Loucy (cell line): ENCODE results near the gene ERICH6.

Source experiments
- H2AFZ ChIP-seq: fragments of 200-600 bp; sonication (generic); 2 replicates; pipeline ENCODE4 v1.6.0; 2016; ENCODE audit warnings: antibody characterized with exemption, mild to moderate bottlenecking, low read length, moderate library complexity
- H3F3A ChIP-seq: fragments of 200-600 bp; 2 replicates; pipeline ENCODE4 v1.6.0; 2016; ENCODE audit warnings: antibody characterized with exemption, low read depth, mild to moderate bottlenecking
- H3K27me3 ChIP-seq: fragments of 200-600 bp; sonication (generic); 2 replicates; pipeline ENCODE4 v1.6.1; 2014; ENCODE audit warnings: low read length, mild to moderate bottlenecking; ENCODE audit not compliant: insufficient read depth, poor library complexity, severe bottlenecking
- H3K36me3 ChIP-seq: fragments of 200-600 bp; sonication (generic); 2 replicates; pipeline ENCODE4 v1.6.1; 2016; ENCODE audit warnings: low read length; ENCODE audit not compliant: insufficient read depth
- H3K4me1 ChIP-seq: fragments of 200-600 bp; sonication (generic); 2 replicates; pipeline ENCODE4 v1.5.1; 2014; ENCODE audit warnings: low read length, mild to moderate bottlenecking; ENCODE audit not compliant: insufficient read depth, poor library complexity, severe bottlenecking
- H3K4me2 ChIP-seq: fragments of 200-600 bp; sonication (generic); 2 replicates; pipeline ENCODE4 v1.6.0; 2014; ENCODE audit warnings: antibody characterized with exemption, low read length, low read depth, mild to moderate bottlenecking; ENCODE audit not compliant: poor library complexity, severe bottlenecking
- H3K4me3 ChIP-seq: fragments of 200-600 bp; sonication (generic); 2 replicates; pipeline ENCODE4 v1.5.1; 2014; ENCODE audit warnings: low read length, mild to moderate bottlenecking, mixed read lengths; ENCODE audit not compliant: poor library complexity, severe bottlenecking
- H3K79me2 ChIP-seq: fragments of 200-600 bp; sonication (generic); 2 replicates; pipeline ENCODE4 v1.6.1; 2014; ENCODE audit warnings: low read length; ENCODE audit not compliant: insufficient read depth
- H3K9ac ChIP-seq: fragments of 200-600 bp; sonication (generic); 2 replicates; pipeline ENCODE4 v1.6.0; 2014; ENCODE audit warnings: mild to moderate bottlenecking, low read depth, low read length, moderate library complexity; ENCODE audit not compliant: poor library complexity, severe bottlenecking
- H3K9me2 ChIP-seq: fragments of 200-600 bp; sonication (generic); replicated peaks from 2 replicates; pipeline ENCODE4 v1.6.1; 2016; ENCODE audit warnings: low read depth, low read length, mixed read lengths
- H3K9me3 ChIP-seq: fragments of 200-600 bp; sonication (generic); 2 replicates; pipeline ENCODE4 v1.6.1; 2014; ENCODE audit warnings: mild to moderate bottlenecking, antibody characterized with exemption, low read length, low read depth; ENCODE audit not compliant: insufficient read depth
- H4K20me1 ChIP-seq: fragments of 200-600 bp; sonication (generic); 2 replicates; pipeline ENCODE4 v1.6.0; 2014; ENCODE audit warnings: antibody characterized with exemption, low read length, mild to moderate bottlenecking; ENCODE audit not compliant: insufficient read depth, poor library complexity, severe bottlenecking
- CTCF ChIP-seq: fragments of 200-600 bp; sonication (generic); conservative IDR thresholded peaks from 2 replicates; pipeline ENCODE4 v1.5.1; 2014; ENCODE audit warnings: mild to moderate bottlenecking, antibody characterized with exemption, low read length
- EZH2phosphoT487 ChIP-seq: fragments of 200-600 bp; IDR thresholded peaks from 2 replicates; pipeline ENCODE4 v1.6.1; 2018; ENCODE audit warnings: antibody characterized with exemption, mild to moderate bottlenecking, moderate library complexity, borderline replicate concordance

The ERICH6 gene

GRCh38 chr3:150656316-150656715 is 47.4 kb downstream of the ERICH6 start:
- TF ChIP-seq CTCF (no peak), EZH2phosphoT487 (no peak)
- Histone ChIP-seq H2AFZ (no peak overlapping the region), H3K4me3 (no peak overlapping the region), H3K4me2 (no peak overlapping the region), H3K9ac (no peak overlapping the region), H3K27me3 (no peaks in the 10 kb centered on the region), H3K4me1 (no peaks in the 10 kb centered on the region), H3K36me3 (no peaks in the 10 kb centered on the region), H3K9me2 (no peaks in the 10 kb centered on the region), H3K9me3 (no peaks in the 10 kb centered on the region), H3K79me2 (no peaks in the 10 kb centered on the region), H3F3A (no peaks in the 10 kb centered on the region), H4K20me1 (no peaks in the 10 kb centered on the region)

GRCh38 chr3:150653110-150653561 is 50.6 kb downstream of the ERICH6 start:
- Histone ChIP-seq H2AFZ (no peak overlapping the region), H3K9ac (no peak overlapping the region), H3K4me3 (no peak overlapping the region), H3F3A (no peaks in the 10 kb centered on the region), H3K9me2 (no peaks in the 10 kb centered on the region), H3K4me1 (no peaks in the 10 kb centered on the region), H3K27me3 (no peaks in the 10 kb centered on the region), H3K79me2 (no peaks in the 10 kb centered on the region), H3K36me3 (no peaks in the 10 kb centered on the region), H3K9me3 (no peaks in the 10 kb centered on the region), H4K20me1 (no peaks in the 10 kb centered on the region), H3K4me2 (no peak overlapping the region)
- TF ChIP-seq EZH2phosphoT487 (no peak), CTCF (no peak)

GRCh38 chr3:150640256-150640655 is 63.5 kb downstream of the ERICH6 start:
- Histone ChIP-seq H3K36me3 (no peaks in the 10 kb centered on the region), H3K4me3 (no peak overlapping the region), H3K9ac (no peak overlapping the region), H3K79me2 (no peaks in the 10 kb centered on the region), H3K9me3 (no peaks in the 10 kb centered on the region), H3F3A (no peaks in the 10 kb centered on the region), H3K4me1 (peaks cover 9% of the 10 kb centered on the region), H3K4me2 (no peak overlapping the region), H2AFZ (no peak overlapping the region), H3K27me3 (no peaks in the 10 kb centered on the region), H4K20me1 (no peaks in the 10 kb centered on the region), H3K9me2 (no peaks in the 10 kb centered on the region)
- TF ChIP-seq EZH2phosphoT487, result no peak
- TF ChIP-seq CTCF, result no peak
